Astrocyte of the spinal cord (primary cell): ENCODE data around the gene NCR3LG1.

ENCODE experiments used
- DNase-seq: peaks from one replicate; pipeline ENCODE4 v3.0.0; 2011; ENCODE audit warnings: low read depth, low spot score
- H3K4me3 ChIP-seq: 2 replicates; pipeline ENCODE4 v1.5.1; 2011; ENCODE audit warnings: low read depth, mild to moderate bottlenecking, low read length, moderate library complexity
- CTCF ChIP-seq: IDR thresholded peaks from 2 replicates; pipeline ENCODE4 v1.5.1; 2012; ENCODE audit warnings: low read depth, mild to moderate bottlenecking, low read length, inconsistent platforms
- in situ Hi-C: cut with HindIII; loops from 2 replicates; pipeline ENCODE4 v1.10.0; 2017; ENCODE audit warnings: low sequenced_read_pairs

NCR3LG1 gene

GRCh38 chr11:17414317-17414737 is 62.7 kb downstream of the NCR3LG1 start:
- H3K4me3 ChIP-seq: no peak overlapping the region
- TF ChIP-seq CTCF: no peak
- in situ Hi-C loops: no loop called here
- no peak for DNase-seq

- no peak overlapping the region for H3K4me3 ChIP-seq
- DNase-seq: no peak
- no peak for TF ChIP-seq CTCF
- in situ Hi-C loops: no loop called here
Observed at GRCh38 chr11:17414992-17415391, 63.4 kb downstream of the NCR3LG1 start.

DNA sequence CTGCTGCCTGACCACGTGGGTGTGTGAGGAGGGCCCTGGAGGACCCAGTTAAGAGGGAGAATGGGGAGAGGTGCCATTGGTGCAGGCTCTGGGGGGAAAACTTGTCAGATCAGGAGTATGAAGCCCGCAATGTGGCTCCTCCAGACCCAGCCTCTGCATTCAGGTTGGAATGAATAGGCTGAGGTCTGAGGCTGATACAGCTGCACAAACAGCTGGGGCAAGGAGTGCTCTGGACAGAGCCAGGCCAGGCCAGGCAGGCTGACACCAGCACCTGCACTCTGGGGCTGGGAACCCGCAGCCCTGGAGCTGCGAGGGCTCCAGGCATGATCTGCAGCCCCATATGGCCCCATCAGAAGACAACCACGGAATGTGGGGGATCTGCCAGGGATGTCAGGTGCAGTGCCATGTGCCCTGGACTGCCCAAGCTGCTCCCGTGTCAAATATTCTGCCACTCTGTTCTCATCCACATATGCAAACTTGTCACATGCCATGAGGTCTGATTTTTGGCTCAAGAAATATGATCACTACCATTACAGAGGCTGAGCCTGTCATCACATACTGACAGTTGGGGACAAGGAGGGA is 64.0 kb downstream of the NCR3LG1 start:
- TF ChIP-seq CTCF: no peak
- DNase-seq: no peak
- in situ Hi-C loops: no loop called here
- no peak overlapping the region for H3K4me3 ChIP-seq

DNA sequence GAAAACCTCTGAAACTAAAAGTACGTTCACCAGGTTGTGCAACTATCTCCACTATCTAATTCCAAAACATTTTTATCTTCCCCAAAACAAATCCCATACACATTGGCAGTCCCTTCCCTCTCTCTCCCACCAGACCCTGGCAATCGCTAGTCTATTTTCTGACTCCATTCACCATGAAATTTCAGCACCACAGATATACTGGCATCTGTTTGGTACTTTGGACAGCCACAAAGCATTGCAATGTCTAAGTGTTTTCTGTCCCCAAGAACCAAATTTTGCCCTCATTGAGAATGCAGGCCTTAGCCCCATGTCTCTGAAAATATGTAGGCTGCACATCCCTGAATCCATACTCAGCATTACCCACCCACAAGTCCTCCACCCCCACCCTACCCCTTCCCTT is 64.9 kb downstream of the NCR3LG1 start:
- no peak overlapping the region for H3K4me3 ChIP-seq
- no peak for TF ChIP-seq CTCF
- DNase-seq: no peak
- in situ Hi-C loops: no loop called here

- in situ Hi-C loops: no loop called here
- no peak for DNase-seq
- H3K4me3 ChIP-seq: no peak overlapping the region
- no peak for TF ChIP-seq CTCF
Observed at GRCh38 chr11:17418444-17419081, 67.0 kb downstream of the NCR3LG1 start.

DNA sequence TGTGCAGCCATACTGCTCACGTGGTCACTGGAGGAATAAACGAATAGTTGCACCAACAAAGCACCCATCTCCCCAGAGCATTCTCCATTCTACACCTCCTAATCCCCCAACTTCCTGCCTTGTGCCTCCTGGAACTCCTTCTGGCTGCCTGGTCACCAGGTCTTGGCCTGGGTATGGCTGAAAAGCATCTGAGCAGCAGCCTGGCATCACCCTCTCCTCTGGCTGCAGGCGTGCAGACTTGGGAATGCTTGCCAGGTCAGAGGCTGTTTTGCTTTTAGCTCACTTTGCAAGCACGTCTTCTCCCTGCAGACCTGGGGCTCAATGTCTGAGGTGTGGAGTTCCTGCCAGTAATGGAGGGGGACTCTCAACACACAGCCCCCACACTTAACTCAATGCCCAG is 70.2 kb downstream of the NCR3LG1 start:
- DNase-seq: no peak
- H3K4me3 ChIP-seq: no peak overlapping the region
- in situ Hi-C loops: no loop called here
- TF ChIP-seq CTCF: no peak
